Stimulated activated CD4-positive, alpha-beta T cell treated with anti-CD3 and anti-CD28 coated beads, Interleukin-12 subunit alpha, Interleukin-12 subunit beta, amount 100 ng/mL, for 48 hours (primary cell): ENCODE measurements around the gene IRF1.
"Not testable (repeated sequence)": the region's sequence is repeated elsewhere in the genome, so short reads cannot be mapped to it uniquely, and the experiment has no call there.

Source experiments
- DNase-seq, 3 donors: peaks; one replicate each; pipeline ENCODE4 v3.0.0-alpha.2; 2020; ENCODE audit warnings: low read depth in 2 of 3, low spot score in 1 of 3

IRF1 gene

DNA sequence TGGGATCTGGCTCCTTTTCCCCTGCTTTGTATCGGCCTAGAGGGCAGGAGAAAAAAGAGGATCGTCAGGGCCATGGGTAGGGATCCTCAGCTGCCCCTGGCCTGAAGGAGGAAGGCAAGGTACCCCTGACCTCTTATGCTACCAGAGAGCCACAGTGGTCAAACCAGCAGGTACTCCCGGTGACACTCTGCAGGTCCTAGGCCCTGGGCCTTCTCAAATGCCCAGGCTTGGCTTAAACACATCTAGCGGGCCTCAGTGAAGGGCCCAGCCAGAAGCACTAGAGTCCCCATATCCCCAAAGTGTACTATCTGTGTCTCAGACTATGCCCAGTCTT lies 3.5 kb downstream of the IRF1 start:
- DNase-seq = no peak

DNA sequence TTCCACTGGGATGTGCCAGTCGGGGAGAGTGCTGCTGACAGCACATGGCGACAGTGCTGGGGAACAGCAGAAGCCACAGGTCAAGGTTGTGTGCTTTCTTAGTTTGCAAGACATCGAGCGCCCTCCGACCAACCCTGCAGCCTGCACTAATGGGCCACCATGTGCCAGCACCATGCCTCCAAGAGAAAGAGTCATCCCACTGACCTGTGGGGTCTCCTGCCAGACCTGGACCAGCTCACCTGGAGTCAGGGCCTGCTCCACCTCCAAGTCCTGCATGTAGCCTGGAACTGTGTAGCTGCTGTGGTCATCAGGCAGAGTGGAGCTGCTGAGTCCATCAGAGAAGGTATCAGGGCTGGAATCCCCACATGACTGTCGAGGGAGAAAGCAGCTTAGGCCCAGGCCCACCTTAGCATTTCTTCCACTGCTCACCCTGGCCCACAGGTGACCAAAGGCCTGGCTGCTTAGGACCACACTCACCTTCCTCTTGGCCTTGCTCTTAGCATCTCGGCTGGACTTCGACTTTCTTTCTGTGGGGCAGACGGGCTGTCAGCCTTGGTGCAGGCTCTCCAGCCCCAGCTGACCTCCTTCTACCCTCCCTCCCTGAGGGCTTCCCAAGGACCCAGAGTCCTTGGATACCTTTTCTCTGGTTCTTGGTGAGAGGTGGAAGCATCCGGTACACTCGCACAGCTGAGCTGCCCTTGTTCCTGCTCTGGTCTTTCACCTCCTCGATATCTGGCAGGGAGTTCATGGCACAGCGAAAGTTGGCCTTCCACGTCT lies 4.1 kb downstream of the IRF1 start:
- DNase-seq = no peak

DNA sequence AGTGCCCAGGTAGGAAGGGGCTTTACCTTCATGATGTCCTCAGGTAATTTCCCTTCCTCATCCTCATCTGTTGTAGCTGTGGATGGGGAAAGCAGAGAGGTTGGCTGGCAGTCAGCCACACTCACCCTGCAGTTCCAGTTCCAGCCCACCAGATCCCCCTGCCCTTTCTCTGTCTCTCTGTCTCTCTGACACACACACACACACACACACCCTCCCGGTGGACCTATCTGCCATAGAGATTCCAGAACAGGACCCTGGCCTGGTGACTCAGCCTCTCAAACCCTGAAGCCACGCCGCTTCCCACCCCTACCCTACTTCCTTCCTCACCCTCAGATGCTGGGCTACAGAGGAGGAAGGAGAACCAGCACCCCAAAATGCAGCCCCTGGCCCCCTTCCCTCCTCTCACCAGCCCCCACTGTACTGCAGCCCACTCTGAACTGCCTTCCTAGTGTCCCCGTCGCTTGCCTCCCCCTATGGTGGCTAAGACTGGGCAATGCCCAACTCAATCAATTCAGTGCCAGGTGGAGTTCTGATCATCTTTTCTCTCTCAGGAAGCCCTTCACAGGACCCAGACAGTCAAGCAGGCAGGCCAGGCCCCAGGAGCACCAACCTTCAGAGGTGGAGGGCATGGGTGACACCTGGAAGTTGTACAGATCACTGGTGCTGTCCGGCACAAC lies 4.8 kb downstream of the IRF1 start:
- no peak for DNase-seq

DNA sequence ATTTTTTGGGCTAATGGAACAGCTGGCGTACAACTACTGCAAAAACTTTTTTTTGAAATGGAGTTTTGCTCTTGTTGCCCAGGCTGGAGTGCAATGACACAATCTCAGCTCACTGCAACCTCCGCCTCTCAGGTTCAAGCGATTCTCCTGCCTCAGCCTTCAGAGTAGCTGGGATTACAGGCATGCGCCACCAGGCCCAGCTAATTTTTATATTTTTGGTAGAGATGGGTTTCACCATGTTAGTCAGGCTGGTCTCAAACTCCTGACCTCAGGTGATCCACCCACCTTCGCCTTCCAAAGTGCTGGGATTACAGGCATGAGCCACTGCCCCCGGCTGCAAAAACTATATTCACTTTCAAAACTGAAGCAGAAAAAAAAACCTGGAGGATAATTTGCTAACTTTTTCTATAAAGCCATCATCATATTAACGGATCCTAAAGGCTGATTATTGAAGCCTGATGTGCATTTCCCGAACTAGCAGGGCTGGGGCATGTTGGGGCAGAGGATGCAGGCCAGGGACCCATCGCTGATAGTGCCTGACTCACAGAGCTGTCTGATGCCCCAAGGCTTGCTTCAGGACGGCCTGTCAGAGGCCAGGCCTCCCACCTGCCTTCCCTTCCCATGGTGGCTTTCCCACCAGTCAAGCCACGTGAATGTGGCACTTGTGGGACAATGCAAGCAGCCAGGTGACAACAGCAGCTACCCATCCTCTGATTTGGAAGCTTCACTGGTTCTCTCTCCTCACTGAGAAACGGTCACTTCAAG lies 5.5 kb downstream of the IRF1 start:
- DNase-seq = not testable (repeated sequence)

- no peak for DNase-seq
Observed at GRCh38 chr5:132484391-132484725, 6.2 kb downstream of the IRF1 start.

GRCh38 chr5:132483661-132484390 lies 6.7 kb downstream of the IRF1 start:
- no peak for DNase-seq

DNA sequence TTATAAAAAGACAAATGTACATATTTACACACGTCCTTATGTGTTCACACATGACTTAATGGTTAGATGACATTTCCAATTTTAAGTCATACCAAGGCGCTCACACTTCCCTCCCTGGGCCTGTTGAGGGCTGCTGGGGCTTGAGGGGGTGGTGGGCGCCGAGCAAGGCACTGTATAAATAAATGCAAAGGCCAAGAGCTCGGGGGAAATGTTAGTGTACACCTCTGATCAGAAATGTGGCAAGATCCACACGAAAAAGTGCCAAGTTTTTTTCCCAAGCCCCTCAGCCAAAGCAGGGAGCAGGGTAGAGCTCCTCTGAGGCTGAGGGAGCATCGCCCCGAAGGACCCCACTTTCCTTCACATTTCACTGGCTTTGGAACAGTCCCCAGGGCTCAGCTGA lies 7.5 kb downstream of the IRF1 start:
- no peak for DNase-seq

DNA sequence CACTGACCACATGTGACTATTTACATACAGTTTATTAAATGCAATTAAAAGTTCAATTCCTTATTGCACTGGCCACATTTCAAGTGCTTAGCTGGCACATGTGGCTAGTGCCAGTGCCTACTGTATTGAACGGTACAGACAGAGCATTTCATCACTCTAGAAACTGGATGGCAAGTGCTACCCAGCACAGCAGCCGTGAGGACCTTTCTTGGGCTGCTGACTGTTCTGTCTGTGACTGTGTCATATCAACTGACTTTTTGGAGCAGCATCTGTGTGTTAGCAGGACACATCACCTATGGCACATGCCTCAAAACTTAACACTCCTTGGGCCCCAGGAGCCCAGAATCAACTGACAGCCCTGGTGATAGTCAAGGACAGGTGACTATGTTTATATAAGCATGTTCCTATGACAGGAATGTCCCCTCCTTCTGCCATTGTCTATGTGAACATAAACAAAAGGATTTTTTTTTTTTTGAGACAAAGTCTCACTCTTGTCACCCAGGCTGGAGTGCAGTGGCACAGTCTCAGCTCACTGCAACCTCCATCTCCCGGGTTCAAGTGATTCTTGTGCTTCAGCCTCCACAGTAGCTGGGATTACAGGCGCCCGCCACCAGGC lies 8.9 kb downstream of the IRF1 start:
- DNase-seq = no peak

DNA sequence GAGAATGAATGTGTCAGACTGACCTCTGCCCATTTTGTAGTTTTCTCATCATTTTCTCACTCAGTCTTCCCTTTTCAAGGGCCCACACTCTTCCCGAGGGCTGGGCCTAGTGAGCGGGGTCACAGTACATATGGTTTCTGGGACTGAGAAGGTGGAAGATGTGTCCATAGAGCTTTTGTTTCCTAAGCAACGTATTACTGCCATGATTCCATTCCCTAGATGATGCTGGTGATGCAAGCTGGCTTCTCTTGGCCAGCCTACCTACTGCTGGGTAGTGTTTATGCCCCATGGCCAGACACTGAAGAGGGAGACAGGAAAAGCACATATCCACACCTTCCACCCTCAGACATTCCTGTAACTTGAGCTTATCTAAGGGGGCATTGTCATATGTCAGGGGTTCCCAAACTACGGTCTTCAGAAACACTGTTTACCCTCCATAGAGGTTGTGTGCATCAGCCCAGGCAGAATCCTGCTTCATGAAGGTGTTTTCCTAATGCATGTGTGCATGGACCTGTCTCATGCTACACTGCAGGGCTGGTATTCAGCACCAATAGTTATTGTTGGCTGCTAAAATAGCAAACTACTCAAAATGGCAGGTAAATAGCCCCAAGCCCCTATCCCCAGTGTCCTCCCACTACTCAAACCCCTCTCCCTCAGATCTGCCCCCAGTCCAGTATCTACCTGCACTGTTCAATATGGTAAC lies 9.5 kb downstream of the IRF1 start:
- DNase-seq = no peak

GRCh38 chr5:132480546-132480892 lies 10.1 kb downstream of the IRF1 start:
- DNase-seq = no peak

DNA sequence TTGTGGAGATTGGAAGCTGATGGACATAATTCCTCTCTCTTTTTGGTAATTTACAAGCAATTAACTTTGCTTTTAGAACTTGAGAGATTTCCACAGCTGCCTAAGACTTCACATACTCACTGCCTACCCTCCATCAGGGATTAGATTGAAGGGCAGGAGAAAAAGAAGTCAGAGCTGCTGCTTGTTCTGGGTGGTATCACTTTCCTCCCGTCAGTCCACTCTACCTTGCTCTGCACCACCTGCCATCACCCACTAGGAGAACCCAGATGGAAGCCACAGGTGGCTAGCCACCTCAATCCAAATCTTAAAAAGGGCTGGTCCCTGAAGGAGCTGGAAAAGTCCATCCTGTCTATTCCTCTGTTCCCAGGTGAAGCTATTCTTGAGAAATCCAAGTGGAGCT lies 10.5 kb downstream of the IRF1 start:
- no peak for DNase-seq

GRCh38 chr5:132479111-132479951 lies 11.2 kb downstream of the IRF1 start:
- DNase-seq = no peak

DNA sequence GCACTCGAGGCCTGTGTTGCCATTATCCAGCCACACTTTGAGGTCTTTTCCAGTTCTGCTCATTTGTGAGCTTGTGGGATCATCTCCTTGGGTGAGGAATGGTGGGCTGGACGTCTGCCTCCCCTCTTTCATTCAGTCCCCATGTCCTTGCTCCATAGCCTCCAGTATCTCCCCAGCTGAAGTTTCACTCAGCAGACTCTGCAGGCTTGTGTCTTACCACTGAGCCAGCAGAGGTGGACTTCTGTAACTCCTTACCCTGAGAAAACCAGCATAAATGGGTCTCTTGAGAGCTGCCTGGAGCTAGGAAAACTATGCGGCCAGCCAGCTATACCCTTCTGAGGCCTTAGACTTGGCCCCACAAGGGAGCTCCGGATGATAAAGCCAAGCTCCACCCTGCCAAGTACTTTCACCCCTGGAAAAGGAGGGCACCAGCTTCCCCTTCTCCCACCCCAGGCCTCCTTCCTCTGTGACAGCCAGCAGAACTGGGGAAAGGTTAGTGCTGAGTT lies 12.2 kb downstream of the IRF1 start:
- DNase-seq = no peak

DNA sequence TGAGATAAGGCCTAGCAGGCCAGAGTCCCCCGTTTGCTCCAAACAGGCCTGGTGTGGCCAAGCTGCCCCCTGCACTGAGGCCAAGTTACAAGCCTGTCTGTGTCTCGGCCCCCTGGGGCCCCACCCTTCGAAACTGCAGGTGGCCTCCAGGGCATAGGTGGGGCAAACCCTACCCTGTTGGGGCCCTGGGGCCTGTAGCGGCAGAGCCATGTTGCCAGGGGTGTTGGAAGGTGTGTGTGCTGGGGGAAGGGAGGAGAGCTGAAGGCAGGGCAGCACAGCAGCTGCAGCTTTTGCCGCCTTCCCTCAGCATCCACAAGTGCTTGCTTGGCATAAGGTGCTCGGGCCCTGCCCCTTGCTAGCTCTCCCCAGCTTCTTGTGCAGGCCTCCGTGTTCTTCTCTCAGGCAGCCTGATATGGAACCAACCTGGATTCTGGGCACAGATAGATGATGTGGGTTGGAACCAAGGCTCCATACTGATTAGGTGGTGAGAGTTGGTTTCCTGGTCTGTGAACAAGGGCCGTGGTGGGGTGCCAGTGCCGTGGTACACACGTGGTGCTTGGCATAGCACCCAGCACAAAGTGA lies 12.7 kb downstream of the IRF1 start:
- no peak for DNase-seq

DNA sequence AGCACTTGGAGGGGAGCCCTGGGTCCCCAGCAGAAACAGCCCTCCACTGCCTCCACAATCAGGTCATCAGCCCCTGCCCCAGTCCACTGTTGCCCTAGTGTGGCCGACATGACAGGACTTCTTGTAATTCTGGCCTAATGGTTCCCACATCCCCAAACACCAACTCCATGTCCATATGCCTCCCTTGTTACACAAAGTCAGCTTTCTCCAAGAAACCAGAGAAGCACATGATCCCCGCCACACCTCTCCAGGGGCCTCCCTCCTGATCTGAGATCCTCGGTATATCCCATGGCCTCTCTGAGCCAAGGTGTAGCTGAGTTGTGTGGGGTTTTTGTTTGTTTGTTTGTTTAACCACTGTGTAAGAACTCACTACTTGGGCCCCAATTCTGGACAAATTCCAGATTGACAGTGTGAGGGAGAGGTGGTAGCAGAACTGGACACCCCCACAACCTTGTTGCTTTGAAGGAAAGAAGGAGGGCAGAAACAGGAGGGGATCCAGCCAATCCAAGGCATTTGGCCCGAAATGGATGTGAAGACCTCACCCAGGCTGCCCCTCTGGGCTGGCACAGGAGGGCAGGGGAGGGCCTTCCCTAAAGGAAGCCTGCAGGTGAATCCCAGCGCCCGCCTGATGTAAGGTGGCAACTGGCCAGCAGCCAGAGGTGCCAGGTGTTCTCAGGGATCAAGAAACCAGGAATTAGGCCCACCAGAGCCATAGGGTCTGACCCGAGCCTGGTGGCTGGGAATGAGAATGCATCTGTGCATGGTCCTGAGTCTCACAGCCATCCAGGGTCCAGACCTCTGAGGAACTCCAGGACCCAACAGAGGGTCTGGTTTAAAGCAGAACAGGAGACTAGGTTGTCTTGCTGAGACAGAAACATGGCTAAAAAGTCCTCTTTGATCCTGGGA lies 13.4 kb downstream of the IRF1 start:
- DNase-seq = no peak

DNA sequence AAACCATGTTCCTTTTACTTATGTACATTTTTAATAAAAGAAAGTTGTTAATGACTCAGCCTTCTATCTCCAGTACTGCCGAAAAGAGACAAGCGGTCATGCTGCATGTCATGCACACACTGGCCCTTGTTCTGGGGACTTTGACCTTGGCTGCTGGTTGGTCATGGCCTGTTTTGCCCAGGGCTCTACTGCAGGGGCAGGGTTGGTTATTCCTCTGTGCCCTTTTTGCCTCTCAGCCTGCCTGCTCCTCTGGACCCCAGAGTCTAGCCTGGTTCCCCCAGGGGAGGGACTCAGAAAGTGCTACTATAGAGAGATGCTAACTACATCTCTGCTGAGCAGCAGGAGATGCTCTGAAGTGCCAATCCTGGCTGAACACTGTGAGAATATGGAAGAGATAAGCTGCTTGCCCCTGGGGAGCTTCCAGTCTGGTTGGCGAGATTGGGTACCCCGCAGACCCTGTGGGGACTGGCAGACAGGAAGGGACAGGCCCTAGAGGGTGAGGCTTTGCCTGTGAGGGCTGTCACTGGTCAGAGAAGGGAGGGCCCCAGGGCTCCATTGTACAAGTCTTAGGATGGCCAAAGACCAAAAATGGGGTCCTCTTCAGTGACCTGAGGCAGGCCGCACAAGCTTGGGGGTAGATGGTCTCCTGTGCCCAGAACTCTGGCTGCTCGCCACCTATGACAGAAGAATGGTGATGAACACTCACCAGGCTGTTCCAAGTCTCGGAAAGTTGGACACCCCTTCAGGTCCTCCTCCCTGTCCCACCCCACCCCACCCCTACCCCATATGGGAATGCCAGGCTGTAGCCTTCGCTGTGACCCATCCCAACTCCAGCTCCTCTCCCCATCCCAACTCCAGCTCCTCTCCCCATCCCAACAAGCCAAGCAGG lies 14.3 kb downstream of the IRF1 start:
- no peak for DNase-seq

DNA sequence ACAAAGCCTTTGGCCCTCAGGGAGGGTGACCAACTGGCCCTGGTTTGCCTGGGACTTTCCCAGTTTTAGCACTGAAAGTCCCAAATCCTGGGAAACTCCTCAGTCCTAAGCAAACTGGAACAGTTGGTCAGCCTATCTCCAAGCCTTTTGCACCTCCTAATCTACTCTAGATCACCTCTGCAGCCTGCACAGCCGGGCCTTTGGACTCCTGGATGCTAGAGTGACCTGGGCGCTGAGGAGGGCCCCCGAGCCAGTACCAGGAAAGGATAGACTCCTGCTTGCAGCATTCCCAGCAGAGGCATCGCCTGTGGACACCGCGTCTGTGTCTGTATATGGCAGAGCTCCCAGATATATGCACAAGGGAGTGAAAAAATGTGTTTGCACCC lies 15.1 kb downstream of the IRF1 start:
- DNase-seq = no peak
